ENCODE measurements around the gene VPS54.
"Not testable (repeated sequence)": the region's sequence is repeated elsewhere in the genome, so short reads cannot be mapped to it uniquely, and the experiment has no call there.

Gene VPS54

DNA sequence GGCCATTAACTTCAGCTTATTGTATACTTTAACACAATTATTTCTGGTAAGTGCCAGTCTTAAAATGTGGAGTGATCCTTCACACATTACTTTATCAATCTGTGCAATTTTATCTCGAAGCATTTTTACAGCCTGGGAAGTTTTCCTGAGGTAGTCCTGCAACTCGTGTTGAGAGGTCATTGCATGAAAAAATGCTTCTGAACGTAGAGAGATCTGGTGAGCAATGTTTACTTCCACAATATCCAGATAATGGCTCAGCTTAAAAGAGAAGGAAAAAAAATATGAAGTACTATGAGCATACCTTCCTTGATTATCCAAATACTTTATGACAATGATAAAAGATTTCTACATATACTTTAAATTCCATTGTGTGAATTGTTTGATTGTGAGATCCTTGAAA lies 57.0 kb downstream of the VPS54 start:
- no peak overlapping the region for H3K4me3 Mint-ChIP-seq
- peaks cover 9% of the 10 kb centered on the region for H3K36me3 Mint-ChIP-seq
- H3K4me1 Mint-ChIP-seq, result no peaks in the 10 kb centered on the region
- no peaks in the 10 kb centered on the region for H3K9me3 Mint-ChIP-seq
- ATAC-seq (ENCODE audit: low read depth), result no peak
- no peak for DNase-seq (ENCODE audit: low spot score in 2 of 2)
- peak overlapping the region; percentile 25 for H3K27ac Mint-ChIP-seq
- H3K27me3 Mint-ChIP-seq, result no peaks in the 10 kb centered on the region

DNA sequence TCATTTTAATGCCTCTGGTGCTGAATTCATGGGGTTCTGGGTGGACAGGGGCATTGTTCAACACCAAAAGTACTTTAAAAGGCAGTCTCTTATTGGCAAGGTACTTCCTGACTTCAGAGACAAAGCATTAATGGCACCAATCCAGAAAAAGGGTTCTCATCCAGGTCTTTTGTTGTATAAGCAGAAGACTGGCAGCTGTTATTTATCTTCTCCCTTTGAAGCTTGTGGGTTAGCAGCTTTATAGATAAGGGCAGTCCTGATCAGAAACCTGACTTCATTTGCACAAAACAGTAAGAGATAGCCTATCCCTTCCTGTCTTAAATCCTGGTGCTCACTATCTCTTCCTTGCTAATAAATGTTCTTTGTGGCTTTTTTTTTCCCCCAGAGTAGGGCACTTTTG lies 68.8 kb downstream of the VPS54 start:
- ATAC-seq (ENCODE audit: low read depth) (no peak), DNase-seq (ENCODE audit: low spot score in 2 of 2) (no peak)
- H3K4me3 Mint-ChIP-seq, result no peak overlapping the region
- no peak overlapping the region for H3K27ac Mint-ChIP-seq
- H3K27me3 Mint-ChIP-seq, result no peaks in the 10 kb centered on the region
- H3K9me3 Mint-ChIP-seq, result peaks cover 6% of the 10 kb centered on the region
- H3K4me1 Mint-ChIP-seq, result no peaks in the 10 kb centered on the region
- peaks cover 32% of the 10 kb centered on the region for H3K36me3 Mint-ChIP-seq

DNA sequence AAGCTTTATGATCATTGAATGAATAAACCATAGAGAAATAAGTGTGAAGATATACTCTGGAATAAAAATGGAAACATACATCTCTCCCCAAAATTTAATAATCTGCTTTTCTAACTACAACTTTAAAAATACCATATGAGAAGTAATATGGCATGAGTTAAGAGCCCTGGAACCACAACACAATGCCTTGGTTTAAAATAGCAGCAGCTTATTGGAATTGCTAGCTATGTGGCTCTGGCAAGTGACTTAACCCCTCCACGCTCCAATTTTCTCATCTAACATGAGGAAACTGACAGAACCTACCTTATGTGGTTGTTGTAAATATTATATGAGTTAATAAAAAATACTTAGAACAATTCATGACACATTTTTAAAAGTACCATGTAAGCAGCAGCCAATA lies 76.4 kb downstream of the VPS54 start:
- no peak for ATAC-seq (ENCODE audit: low read depth)
- Mint-ChIP-seq H3K27ac (no peak overlapping the region), H3K27me3 (no peaks in the 10 kb centered on the region), H3K4me1 (peaks cover 2% of the 10 kb centered on the region), H3K9me3 (peaks cover 5% of the 10 kb centered on the region), H3K36me3 (peaks cover 22% of the 10 kb centered on the region), H3K4me3 (no peak overlapping the region)
- DNase-seq (ENCODE audit: low spot score in 2 of 2), result no peak

DNA sequence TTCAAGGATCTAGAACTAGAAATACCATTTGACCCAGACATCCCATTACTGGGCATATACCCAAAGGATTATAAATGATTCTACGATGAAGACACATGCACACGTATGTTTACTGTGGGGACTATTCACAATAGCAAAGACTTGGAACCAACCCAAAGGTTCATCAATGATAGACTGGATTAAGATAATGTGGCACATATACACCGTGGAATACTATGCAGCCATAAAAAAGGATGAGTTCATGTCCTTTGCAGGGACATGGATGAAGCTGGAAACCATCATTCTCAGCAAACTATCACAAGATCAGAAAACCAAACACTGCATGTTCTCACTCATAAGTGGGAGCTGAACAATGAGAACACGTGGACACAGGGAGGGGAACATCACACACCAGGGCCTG lies 87.1 kb downstream of the VPS54 start:
- H3K27ac Mint-ChIP-seq; H3K9me3 Mint-ChIP-seq; H3K27me3 Mint-ChIP-seq; H3K4me1 Mint-ChIP-seq; ATAC-seq (ENCODE audit: low read depth); DNase-seq (ENCODE audit: low spot score in 2 of 2); H3K4me3 Mint-ChIP-seq: not testable (repeated sequence)
- H3K36me3 Mint-ChIP-seq, result peaks cover 47% of the 10 kb centered on the region

DNA sequence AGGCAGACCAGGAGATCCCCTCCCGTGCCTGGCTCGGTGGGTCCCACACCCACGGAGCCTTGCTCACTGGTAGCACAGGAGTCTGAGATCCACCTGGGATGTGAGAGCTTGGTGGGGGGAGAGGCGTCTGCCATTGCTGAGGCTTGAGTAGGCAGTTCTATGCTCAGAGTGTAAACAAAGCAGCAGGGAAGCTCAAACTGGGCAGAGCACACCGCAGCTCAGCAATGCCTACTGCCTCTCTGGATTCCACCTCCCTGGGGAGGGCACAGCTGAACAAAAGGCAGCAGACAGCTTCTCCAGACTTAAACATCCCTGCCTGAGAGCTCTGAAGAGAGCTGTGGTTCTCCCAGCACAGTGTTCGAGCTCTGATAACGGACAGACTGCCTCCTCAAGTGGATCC lies 92.4 kb downstream of the VPS54 start:
- Mint-ChIP-seq H3K27me3 (no peaks in the 10 kb centered on the region), H3K4me3 (no peak overlapping the region), H3K4me1 (peaks cover 4% of the 10 kb centered on the region), H3K9me3 (no peaks in the 10 kb centered on the region), H3K27ac (no peak overlapping the region), H3K36me3 (peaks cover 56% of the 10 kb centered on the region)
- DNase-seq (ENCODE audit: low spot score in 2 of 2) (no peak), ATAC-seq (ENCODE audit: low read depth) (no peak)

DNA sequence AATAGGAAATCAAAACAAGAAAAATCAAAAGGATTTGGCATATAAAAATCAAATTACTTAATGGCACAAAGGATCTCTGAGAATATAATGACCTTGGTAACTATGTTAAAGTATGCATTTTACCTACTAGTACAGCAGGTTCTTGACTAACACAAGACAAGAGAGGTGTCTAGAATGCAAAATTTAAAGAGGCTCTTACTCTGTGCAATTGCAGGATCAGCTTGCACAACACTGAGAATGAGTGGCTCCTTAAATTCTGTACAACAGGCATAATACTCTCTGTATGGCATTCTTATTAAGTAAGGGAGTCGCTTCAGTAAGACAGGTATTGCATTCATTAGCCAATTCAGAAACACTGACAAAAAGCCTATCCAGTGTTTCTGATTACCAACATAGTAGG lies 104.9 kb downstream of the VPS54 start:
- ATAC-seq (ENCODE audit: low read depth), result no peak
- Mint-ChIP-seq H3K27ac (no peak overlapping the region), H3K4me3 (no peak overlapping the region), H3K36me3 (peaks cover 43% of the 10 kb centered on the region), H3K27me3 (no peaks in the 10 kb centered on the region), H3K4me1 (no peaks in the 10 kb centered on the region), H3K9me3 (no peaks in the 10 kb centered on the region)
- no peak for DNase-seq (ENCODE audit: low spot score in 2 of 2)

DNA sequence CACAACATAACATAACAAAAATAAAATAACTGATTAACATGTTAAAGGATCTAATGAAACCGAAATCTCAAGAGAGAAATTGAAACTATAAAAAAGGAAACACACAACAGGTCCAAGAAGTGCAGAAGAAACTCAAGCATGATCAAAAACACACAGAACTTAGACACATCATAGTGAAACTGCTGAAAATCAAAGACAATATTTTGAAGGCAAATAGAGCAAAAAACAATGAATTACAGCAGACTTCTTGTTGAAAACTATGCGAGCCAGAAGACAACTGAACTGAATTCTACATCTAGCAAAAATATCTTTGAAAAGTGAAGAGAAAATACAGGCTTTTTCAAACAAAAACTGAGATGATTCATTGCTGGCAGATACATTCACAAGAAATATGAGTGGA lies 116.2 kb downstream of the VPS54 start:
- no peak for DNase-seq (ENCODE audit: low spot score in 2 of 2)
- H3K4me1 Mint-ChIP-seq, result peaks cover 3% of the 10 kb centered on the region
- ATAC-seq (ENCODE audit: low read depth), result peak; percentile 59
- no peaks in the 10 kb centered on the region for H3K27me3 Mint-ChIP-seq
- H3K4me3 Mint-ChIP-seq, result no peak overlapping the region
- H3K36me3 Mint-ChIP-seq, result peaks cover 50% of the 10 kb centered on the region
- H3K9me3 Mint-ChIP-seq, result peaks cover 8% of the 10 kb centered on the region
- no peak overlapping the region for H3K27ac Mint-ChIP-seq

DNA sequence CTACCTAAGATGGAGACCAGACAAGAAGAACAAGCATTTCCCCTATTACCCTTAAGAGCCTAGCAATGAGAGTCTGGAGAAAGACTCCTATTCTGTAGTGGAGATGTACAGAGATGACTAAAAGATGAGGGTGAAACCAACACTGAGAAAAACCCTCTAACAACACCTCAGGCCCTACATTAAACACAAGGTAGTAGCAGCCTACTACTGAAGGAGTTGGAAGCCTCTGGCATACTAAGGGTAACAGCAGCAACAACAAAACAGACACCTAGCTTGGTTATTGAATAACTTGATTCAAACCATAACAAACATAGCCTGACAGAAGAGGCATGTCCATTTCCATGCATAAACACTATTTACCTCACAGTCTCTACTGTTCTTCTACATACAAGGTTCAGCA lies 117.1 kb downstream of the VPS54 start:
- H3K36me3 Mint-ChIP-seq, result peaks cover 46% of the 10 kb centered on the region
- ATAC-seq (ENCODE audit: low read depth) (no peak), DNase-seq (ENCODE audit: low spot score in 2 of 2) (no peak)
- H3K4me3 Mint-ChIP-seq, result no peak overlapping the region
- peaks cover 8% of the 10 kb centered on the region for H3K9me3 Mint-ChIP-seq
- H3K27ac Mint-ChIP-seq, result no peak overlapping the region
- H3K4me1 Mint-ChIP-seq, result peaks cover 3% of the 10 kb centered on the region
- no peaks in the 10 kb centered on the region for H3K27me3 Mint-ChIP-seq

DNA sequence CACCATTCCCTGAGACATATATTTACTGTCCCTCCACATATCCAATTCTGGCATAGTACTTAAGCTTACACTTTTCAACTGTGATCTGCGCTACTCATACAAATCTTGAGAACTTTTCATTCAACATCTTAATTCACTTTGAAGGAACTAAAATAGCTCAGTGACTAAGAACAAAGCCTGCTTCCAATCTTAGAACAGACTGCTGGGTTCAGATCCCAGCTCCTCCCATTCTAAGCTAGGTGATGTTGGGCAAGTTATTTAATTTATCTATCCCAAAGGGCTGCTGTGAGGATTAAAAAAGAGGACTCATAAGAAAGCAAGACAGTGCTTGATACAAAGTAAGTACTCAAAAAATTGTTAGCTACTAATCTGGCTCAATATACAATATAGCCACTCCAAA lies 119.6 kb downstream of the VPS54 start:
- H3K4me3 Mint-ChIP-seq, result no peak overlapping the region
- H3K27ac Mint-ChIP-seq, result peak overlapping the region; percentile 20
- peaks cover 41% of the 10 kb centered on the region for H3K36me3 Mint-ChIP-seq
- no peak for DNase-seq (ENCODE audit: low spot score in 2 of 2)
- peaks cover 5% of the 10 kb centered on the region for H3K9me3 Mint-ChIP-seq
- no peaks in the 10 kb centered on the region for H3K27me3 Mint-ChIP-seq
- peaks cover 3% of the 10 kb centered on the region for H3K4me1 Mint-ChIP-seq
- ATAC-seq (ENCODE audit: low read depth), result no peak

DNA sequence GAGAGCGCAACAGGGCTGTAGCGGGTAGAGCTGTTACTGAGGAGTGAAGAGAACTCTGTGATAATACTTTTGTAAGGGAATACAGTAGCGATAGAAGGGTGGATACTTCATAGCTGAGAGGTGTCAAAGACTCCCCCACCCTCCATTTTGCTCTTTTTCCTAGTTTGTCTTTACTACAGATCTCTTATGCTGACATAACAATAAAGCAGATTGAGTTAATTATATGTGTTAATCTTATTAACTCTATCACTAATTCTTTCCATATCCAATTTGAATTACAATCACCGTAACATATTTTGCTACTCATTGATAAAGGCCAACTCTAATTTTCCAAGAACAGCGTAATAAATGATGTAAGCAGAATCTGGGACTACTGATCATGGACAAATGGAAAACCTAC lies 120.4 kb downstream of the VPS54 start:
- no peak for DNase-seq (ENCODE audit: low spot score in 2 of 2)
- H3K4me1 Mint-ChIP-seq, result peaks cover 3% of the 10 kb centered on the region
- H3K36me3 Mint-ChIP-seq, result peaks cover 42% of the 10 kb centered on the region
- H3K27me3 Mint-ChIP-seq, result no peaks in the 10 kb centered on the region
- H3K4me3 Mint-ChIP-seq, result no peak overlapping the region
- H3K9me3 Mint-ChIP-seq, result peaks cover 2% of the 10 kb centered on the region
- no peak for ATAC-seq (ENCODE audit: low read depth)
- H3K27ac Mint-ChIP-seq, result no peak overlapping the region

DNA sequence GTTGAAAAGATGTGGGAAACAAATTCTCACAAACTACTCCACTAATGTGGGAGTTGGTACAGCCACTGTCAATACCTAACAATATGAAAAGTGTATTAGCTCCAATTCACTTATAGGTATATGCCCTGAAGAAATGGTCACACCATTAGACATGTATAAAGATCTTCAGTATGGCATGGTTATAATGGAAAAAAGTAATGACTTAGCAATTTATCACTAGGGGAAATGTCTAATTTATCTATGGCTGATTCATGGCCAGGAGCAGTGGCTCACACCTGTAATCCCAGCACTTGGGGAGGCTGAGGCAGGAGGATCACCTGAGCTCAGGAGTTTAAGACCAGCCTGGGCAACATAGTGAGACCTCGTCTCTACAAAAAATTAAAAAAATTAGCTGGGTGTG lies 125.1 kb downstream of the VPS54 start:
- Mint-ChIP-seq H3K4me1 (no peaks in the 10 kb centered on the region), H3K4me3 (no peak overlapping the region), H3K27me3 (no peaks in the 10 kb centered on the region), H3K27ac (peak overlapping the region; percentile 20), H3K36me3 (peaks cover 25% of the 10 kb centered on the region), H3K9me3 (no peaks in the 10 kb centered on the region)
- DNase-seq (ENCODE audit: low spot score in 2 of 2), result no peak
- ATAC-seq (ENCODE audit: low read depth), result no peak

DNA sequence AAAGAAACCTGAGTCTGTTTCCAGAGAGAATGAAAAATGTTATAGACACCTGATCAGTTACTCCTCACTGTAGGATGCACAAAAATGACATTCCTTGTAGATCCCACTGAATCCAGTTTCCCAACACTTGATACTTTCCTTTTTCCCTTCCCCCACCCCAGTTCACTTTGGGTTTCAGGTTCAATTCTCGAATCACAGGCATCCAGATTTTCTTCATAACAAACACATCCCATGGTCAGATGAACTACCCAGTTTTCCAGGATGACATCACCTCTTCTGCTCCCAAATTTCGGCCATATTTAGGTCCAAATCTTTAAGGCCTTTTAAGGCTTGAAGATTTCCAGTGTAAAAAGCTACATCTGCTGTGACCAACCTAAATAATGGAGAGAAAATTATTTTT lies 126.1 kb downstream of the VPS54 start:
- H3K36me3 Mint-ChIP-seq, result peaks cover 26% of the 10 kb centered on the region
- no peak overlapping the region for H3K27ac Mint-ChIP-seq
- no peaks in the 10 kb centered on the region for H3K27me3 Mint-ChIP-seq
- ATAC-seq (ENCODE audit: low read depth) (no peak), DNase-seq (ENCODE audit: low spot score in 2 of 2) (no peak)
- H3K9me3 Mint-ChIP-seq, result no peaks in the 10 kb centered on the region
- no peak overlapping the region for H3K4me3 Mint-ChIP-seq
- no peaks in the 10 kb centered on the region for H3K4me1 Mint-ChIP-seq

DNA sequence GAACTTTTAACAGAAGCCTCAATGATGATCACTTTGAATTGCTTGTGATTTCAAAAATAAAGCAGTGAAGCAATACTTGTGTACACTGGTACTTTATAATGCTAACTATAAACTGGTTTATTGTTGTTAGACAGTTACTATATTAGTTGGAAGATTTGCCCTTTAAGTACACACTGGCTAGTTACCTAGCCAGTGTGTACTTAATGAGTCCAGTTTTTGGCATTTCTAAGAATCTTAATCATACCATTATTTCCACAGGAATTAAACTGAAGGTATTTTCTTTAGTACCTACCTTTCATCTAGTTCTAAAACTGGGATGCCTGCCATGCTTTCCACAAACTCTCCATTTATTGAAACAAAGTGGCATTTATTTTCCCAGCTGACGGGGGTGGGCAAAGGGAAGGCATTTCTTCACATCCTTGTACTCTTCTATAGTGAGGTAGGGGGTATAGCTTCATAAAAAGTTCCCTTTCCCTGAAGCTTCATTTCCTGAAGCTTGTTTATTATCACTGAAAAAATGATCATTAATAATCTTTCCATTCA lies 127.7 kb downstream of the VPS54 start:
- Mint-ChIP-seq H3K4me3 (no peak overlapping the region), H3K36me3 (peaks cover 28% of the 10 kb centered on the region), H3K27ac (no peak overlapping the region), H3K9me3 (no peaks in the 10 kb centered on the region), H3K4me1 (no peaks in the 10 kb centered on the region), H3K27me3 (no peaks in the 10 kb centered on the region)
- DNase-seq (ENCODE audit: low spot score in 2 of 2) (no peak), ATAC-seq (ENCODE audit: low read depth) (no peak)

DNA sequence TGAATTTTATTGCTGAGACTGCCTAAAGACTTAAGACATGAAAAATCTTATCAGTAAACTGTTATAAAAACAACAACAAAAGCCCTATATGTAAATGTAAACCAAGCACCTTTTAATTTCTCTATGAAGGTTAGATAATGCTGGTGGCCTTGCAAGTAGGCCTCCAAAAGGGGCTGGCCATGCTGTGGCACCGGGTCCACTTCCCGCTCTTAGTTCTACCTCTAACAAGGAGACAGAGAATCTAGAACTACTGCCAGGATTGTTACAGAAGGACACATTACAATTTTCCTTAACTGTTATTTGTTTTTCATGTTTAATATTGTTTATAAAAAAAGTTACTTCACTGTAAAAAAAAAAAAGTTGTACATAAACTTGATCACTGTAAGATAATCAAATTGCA lies 128.6 kb downstream of the VPS54 start:
- ATAC-seq (ENCODE audit: low read depth), result no peak

DNA sequence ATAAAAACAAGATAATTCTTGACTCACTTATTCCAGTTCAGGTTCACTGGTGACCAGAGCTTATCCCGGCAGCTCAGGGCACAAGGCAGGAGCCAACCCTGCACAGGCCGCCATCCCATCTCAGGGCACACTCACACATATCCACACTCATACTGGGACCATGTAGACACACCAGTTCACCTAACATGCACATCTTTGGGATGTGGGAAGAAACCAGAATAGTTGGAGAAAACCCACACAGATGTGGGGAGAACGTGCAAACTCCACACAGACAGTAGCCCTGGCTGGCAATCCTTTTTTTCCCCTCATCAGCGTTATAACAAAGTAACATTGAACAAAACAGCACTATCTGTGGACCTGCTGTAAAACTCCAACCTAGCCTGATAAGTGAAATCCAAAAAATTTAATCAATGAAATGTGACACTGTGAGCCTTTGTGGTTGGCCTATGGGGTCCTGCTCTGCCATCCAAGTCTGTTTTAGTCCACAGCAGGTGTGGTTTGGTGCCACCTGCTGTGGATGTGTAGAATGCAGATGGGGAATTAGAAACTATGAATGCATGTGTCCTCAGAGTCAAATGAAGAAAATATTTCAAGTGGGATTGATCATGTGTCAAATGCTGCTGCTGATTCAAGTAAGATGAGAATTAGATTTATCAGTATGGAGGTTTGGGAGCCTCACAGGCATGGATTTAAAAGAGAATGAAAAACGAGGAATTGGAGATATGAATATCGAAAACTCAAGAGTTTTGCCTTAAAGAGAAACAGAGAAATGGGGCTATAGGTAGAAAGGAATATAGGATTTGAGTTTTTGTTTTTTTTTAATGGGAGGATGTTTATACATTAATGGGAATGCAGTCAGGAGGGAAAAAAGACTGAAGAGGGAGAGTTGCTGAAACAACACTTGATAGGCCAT lies 130.5 kb downstream of the VPS54 start:
- DNase-seq (ENCODE audit: low spot score in 2 of 2), result peak in 1 of 2 donors; percentile 4
- Mint-ChIP-seq H3K4me1 (no peaks in the 10 kb centered on the region), H3K4me3 (no peak overlapping the region), H3K27me3 (no peaks in the 10 kb centered on the region), H3K9me3 (no peaks in the 10 kb centered on the region), H3K27ac (peak overlapping the region; percentile 14), H3K36me3 (peaks cover 27% of the 10 kb centered on the region)
- ATAC-seq (ENCODE audit: low read depth), result peak; percentile 66

More for the DNA sequence above, 128.6 kb downstream of the VPS54 start:
- Mint-ChIP-seq H3K27ac (no peak overlapping the region), H3K27me3 (no peaks in the 10 kb centered on the region), H3K4me3 (no peak overlapping the region), H3K4me1 (no peaks in the 10 kb centered on the region), H3K9me3 (no peaks in the 10 kb centered on the region), H3K36me3 (peaks cover 28% of the 10 kb centered on the region)
- DNase-seq (ENCODE audit: low spot score in 2 of 2), result no peak

All from memory B cell (primary cell).